ENCODE results near the gene VMA21.

- TF ChIP-seq EZH2 (IDR thresholded peaks at IDR 0.05) (no peak), POLR2AphosphoS5 (IDR thresholded peaks at IDR 0.05; ENCODE audit: borderline replicate concordance, low read depth, low read length) (no peak)
Measured at GRCh38 chrX:151370906-151371305, 26.1 kb upstream of the VMA21 start.
